Loucy (cell line): ENCODE results near the gene MAP4K1.

Source experiments
- EZH2phosphoT487 ChIP-seq: fragments of 200-600 bp; IDR thresholded peaks from 2 replicates; pipeline ENCODE4 v1.6.1; 2018; ENCODE audit warnings: antibody characterized with exemption, mild to moderate bottlenecking, moderate library complexity, borderline replicate concordance
- TF ChIP-seq, protein P1 (sequence below): fragments of 200-600 bp; sonication (generic); conservative IDR thresholded peaks from 2 replicates; pipeline ENCODE4 v1.5.1; 2014; ENCODE audit warnings: mild to moderate bottlenecking, antibody characterized with exemption, low read length

DNA sequence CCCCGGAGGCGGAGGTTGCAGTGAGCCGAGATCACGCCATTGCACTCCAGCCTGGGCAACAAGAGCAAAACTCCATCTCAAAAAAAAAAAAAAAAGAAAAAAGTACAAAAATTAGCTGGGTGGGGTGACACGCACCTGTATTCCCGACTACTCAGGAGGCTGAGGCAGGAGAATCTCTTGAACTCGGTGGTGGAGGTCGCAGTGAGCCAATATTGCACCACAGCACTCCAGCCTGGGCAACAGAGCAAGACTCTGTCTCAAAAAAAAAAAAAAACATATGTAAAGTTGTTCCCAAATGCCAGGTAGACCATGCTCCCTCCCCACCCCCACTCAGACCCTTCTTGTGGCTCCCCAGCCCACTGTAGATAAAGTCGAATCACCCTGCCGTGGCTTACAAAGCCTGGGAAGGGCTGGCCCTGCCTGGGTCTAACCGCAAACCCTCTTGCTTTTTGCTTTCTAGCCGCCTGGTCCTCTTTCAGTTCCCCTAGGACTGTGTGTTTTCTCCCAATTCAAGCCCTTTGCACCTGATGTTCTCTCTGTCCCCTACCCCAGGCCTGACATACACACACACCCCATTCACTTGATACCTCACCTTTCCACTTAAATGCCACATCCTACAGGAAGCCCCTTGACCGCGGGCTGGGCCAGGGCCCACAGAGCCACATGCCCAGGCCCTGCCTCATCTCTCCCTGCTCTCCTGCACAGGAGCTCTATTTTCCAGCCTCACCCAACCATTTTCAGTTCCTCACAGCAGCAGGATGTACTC lies 34.4 kb downstream of the MAP4K1 start:
- TF ChIP-seq, protein P1, sequence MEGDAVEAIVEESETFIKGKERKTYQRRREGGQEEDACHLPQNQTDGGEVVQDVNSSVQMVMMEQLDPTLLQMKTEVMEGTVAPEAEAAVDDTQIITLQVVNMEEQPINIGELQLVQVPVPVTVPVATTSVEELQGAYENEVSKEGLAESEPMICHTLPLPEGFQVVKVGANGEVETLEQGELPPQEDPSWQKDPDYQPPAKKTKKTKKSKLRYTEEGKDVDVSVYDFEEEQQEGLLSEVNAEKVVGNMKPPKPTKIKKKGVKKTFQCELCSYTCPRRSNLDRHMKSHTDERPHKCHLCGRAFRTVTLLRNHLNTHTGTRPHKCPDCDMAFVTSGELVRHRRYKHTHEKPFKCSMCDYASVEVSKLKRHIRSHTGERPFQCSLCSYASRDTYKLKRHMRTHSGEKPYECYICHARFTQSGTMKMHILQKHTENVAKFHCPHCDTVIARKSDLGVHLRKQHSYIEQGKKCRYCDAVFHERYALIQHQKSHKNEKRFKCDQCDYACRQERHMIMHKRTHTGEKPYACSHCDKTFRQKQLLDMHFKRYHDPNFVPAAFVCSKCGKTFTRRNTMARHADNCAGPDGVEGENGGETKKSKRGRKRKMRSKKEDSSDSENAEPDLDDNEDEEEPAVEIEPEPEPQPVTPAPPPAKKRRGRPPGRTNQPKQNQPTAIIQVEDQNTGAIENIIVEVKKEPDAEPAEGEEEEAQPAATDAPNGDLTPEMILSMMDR, result no peak
- no peak for TF ChIP-seq EZH2phosphoT487
